ENCODE measurements around the gene AQP7. TPM values are rescaled to one million over a fixed set of nuclear protein-coding genes. Genes with fewer than 3 reads are reported as not detected.

Gene AQP7
- total and polyA plus RNA-seq, 2 donors (not counting 1 experiment from before 2014, with no cell fraction given), result 0.09 to 0.83 TPM

- Histone ChIP-seq H3K9me3 (ENCODE audit: control insufficient read depth, insufficient read depth, low read depth, low read length) (no peaks in the 10 kb centered on the region), H3K4me2 (ENCODE audit: extremely low read depth, insufficient read depth, low read length) (no peak overlapping the region), H3K4me3 (replicated peaks in 1 of 4; ENCODE audit: control extremely low read depth in 1 of 4, insufficient read depth in 1 of 4, low read depth in 3 of 4, low read length in 4 of 4) (no peak overlapping the region), H3K27ac (ENCODE audit: insufficient read depth, low read length) (peak overlapping the region; percentile 79), H3K4me1 (ENCODE audit: control insufficient read depth, extremely low read depth, insufficient read depth, low read length) (peaks cover 2% of the 10 kb centered on the region), H4K20me1 (ENCODE audit: control insufficient read depth, extremely low read depth, insufficient read depth, low read length) (no peaks in the 10 kb centered on the region), H3K36me3 (ENCODE audit: control insufficient read depth, insufficient read depth, low read length) (peaks cover 3% of the 10 kb centered on the region), H2AFZ (ENCODE audit: low read length) (no peak overlapping the region), H3K9ac (ENCODE audit: insufficient read depth, low read length) (no peak overlapping the region), H3K27me3 (ENCODE audit: control insufficient read depth, insufficient read depth, low read length) (no peaks in the 10 kb centered on the region), H3K79me2 (ENCODE audit: control insufficient read depth, insufficient read depth, low read length) (no peaks in the 10 kb centered on the region)
- TF ChIP-seq CTCF (conservative IDR thresholded peaks at IDR 0.05 in 1 of 2, IDR thresholded peaks at IDR 0.05 in 1 of 2; ENCODE audit: low read depth in 1 of 2, low read length in 2 of 2), result no peak
- TF ChIP-seq EZH2 (IDR thresholded peaks at IDR 0.05; ENCODE audit: low read length, missing control alignments), result no peak
- peak; percentile 67 to 98 for DNase-seq (ENCODE audit: low read depth in 2 of 2)
Observed at GRCh38 chr9:33350310-33350709, 52.1 kb downstream of the AQP7 start.

GRCh38 chr9:33349743-33350142, 52.6 kb downstream of the AQP7 start:
- no peak overlapping the region for H3K9ac ChIP-seq (ENCODE audit: insufficient read depth, low read length)

GRCh38 chr9:33348998-33349397, 53.4 kb downstream of the AQP7 start:
- Histone ChIP-seq H3K36me3 (ENCODE audit: control insufficient read depth, insufficient read depth, low read length) (peaks cover 5% of the 10 kb centered on the region), H3K27me3 (ENCODE audit: control insufficient read depth, insufficient read depth, low read length) (no peaks in the 10 kb centered on the region), H4K20me1 (ENCODE audit: control insufficient read depth, extremely low read depth, insufficient read depth, low read length) (no peaks in the 10 kb centered on the region), H3K4me2 (ENCODE audit: extremely low read depth, insufficient read depth, low read length) (no peak overlapping the region), H3K9me3 (ENCODE audit: control insufficient read depth, insufficient read depth, low read depth, low read length) (no peaks in the 10 kb centered on the region), H3K27ac (ENCODE audit: insufficient read depth, low read length) (peak overlapping the region; percentile 64), H2AFZ (ENCODE audit: low read length) (no peak overlapping the region), H3K4me1 (ENCODE audit: control insufficient read depth, extremely low read depth, insufficient read depth, low read length) (peaks cover 2% of the 10 kb centered on the region), H3K4me3 (replicated peaks in 1 of 4; ENCODE audit: control extremely low read depth in 1 of 4, insufficient read depth in 1 of 4, low read depth in 3 of 4, low read length in 4 of 4) (no peak overlapping the region), H3K9ac (ENCODE audit: insufficient read depth, low read length) (no peak overlapping the region), H3K79me2 (ENCODE audit: control insufficient read depth, insufficient read depth, low read length) (no peaks in the 10 kb centered on the region)
- TF ChIP-seq CTCF (conservative IDR thresholded peaks at IDR 0.05 in 1 of 2, IDR thresholded peaks at IDR 0.05 in 1 of 2; ENCODE audit: low read depth in 1 of 2, low read length in 2 of 2) (no peak), EZH2 (IDR thresholded peaks at IDR 0.05; ENCODE audit: low read length, missing control alignments) (no peak)
- no peak for DNase-seq (ENCODE audit: low read depth in 2 of 2)

More at GRCh38 chr9:33349743-33350142, 52.6 kb downstream of the AQP7 start:
- Histone ChIP-seq H4K20me1 (ENCODE audit: control insufficient read depth, extremely low read depth, insufficient read depth, low read length) (no peaks in the 10 kb centered on the region), H3K36me3 (ENCODE audit: control insufficient read depth, insufficient read depth, low read length) (peaks cover 3% of the 10 kb centered on the region), H3K4me3 (replicated peaks in 1 of 4; ENCODE audit: control extremely low read depth in 1 of 4, insufficient read depth in 1 of 4, low read depth in 3 of 4, low read length in 4 of 4) (no peak overlapping the region), H3K27me3 (ENCODE audit: control insufficient read depth, insufficient read depth, low read length) (no peaks in the 10 kb centered on the region), H3K27ac (ENCODE audit: insufficient read depth, low read length) (peak overlapping the region; percentile 79), H3K4me2 (ENCODE audit: extremely low read depth, insufficient read depth, low read length) (peak overlapping the region; percentile 19), H3K9me3 (ENCODE audit: control insufficient read depth, insufficient read depth, low read depth, low read length) (no peaks in the 10 kb centered on the region), H3K79me2 (ENCODE audit: control insufficient read depth, insufficient read depth, low read length) (no peaks in the 10 kb centered on the region), H3K4me1 (ENCODE audit: control insufficient read depth, extremely low read depth, insufficient read depth, low read length) (peaks cover 2% of the 10 kb centered on the region), H2AFZ (ENCODE audit: low read length) (no peak overlapping the region)
- no peak for DNase-seq (ENCODE audit: low read depth in 2 of 2)
- TF ChIP-seq CTCF (conservative IDR thresholded peaks at IDR 0.05 in 1 of 2, IDR thresholded peaks at IDR 0.05 in 1 of 2; ENCODE audit: low read depth in 1 of 2, low read length in 2 of 2) (no peak), EZH2 (IDR thresholded peaks at IDR 0.05; ENCODE audit: low read length, missing control alignments) (no peak)
